Esophagus squamous epithelium (tissue), 4 donors: ENCODE data around the gene HNF1B.

Source experiments
- POLR2A ChIP-seq, 4 donors: fragments of 450-650 bp; IDR thresholded peaks; one replicate each; pipeline ENCODE4 v1.6.1; 2017; ENCODE audit warnings: antibody characterized with exemption in 4 of 4, mild to moderate bottlenecking in 4 of 4, moderate library complexity in 3 of 4
- TF ChIP-seq, protein P1 (sequence below), 6 experiments: fragments of 450-650 bp in 4 of 6; fragments of 200-600 bp in 2 of 6; sonication (generic) in 2 of 6; IDR thresholded peaks; one replicate each; pipeline ENCODE4 v1.5.1; 2016 to 2019; ENCODE audit warnings: antibody characterized with exemption in 6 of 6, mild to moderate bottlenecking in 4 of 6, moderate library complexity in 4 of 6

- TF ChIP-seq, protein P1, sequence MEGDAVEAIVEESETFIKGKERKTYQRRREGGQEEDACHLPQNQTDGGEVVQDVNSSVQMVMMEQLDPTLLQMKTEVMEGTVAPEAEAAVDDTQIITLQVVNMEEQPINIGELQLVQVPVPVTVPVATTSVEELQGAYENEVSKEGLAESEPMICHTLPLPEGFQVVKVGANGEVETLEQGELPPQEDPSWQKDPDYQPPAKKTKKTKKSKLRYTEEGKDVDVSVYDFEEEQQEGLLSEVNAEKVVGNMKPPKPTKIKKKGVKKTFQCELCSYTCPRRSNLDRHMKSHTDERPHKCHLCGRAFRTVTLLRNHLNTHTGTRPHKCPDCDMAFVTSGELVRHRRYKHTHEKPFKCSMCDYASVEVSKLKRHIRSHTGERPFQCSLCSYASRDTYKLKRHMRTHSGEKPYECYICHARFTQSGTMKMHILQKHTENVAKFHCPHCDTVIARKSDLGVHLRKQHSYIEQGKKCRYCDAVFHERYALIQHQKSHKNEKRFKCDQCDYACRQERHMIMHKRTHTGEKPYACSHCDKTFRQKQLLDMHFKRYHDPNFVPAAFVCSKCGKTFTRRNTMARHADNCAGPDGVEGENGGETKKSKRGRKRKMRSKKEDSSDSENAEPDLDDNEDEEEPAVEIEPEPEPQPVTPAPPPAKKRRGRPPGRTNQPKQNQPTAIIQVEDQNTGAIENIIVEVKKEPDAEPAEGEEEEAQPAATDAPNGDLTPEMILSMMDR (IDR thresholded peaks at IDR 0.05): no peak
- no peak for TF ChIP-seq POLR2A (IDR thresholded peaks at IDR 0.05)
These were observed 84.9 kb downstream of the HNF1B start for GRCh38 chr17:37659925-37660324.
